Mucosa of descending colon (tissue), 3 donors: ENCODE data around the gene CCDC30. TPM values are rescaled to one million over a fixed set of nuclear protein-coding genes. Genes with fewer than 3 reads are reported as not detected.
"Not testable (repeated sequence)": the region's sequence is repeated elsewhere in the genome, so short reads cannot be mapped to it uniquely, and the experiment has no call there.

ENCODE experiments used
- ATAC-seq: fragments of 200-7000 bp; cut with Tn5 transposase; one replicate; pipeline ENCODE4 v1.9.1; 2020; ENCODE audit warnings: mild to moderate bottlenecking, moderate library complexity
- DNase-seq, 3 donors: peaks; one replicate each; pipeline ENCODE4 v3.0.0-alpha.2; 2020
- H3K36me3 ChIP-seq: fragments of 200-600 bp; one replicate; pipeline ENCODE4 v1.8.0; 2021; ENCODE audit warnings: low read depth, mild to moderate bottlenecking
- H3K4me1 ChIP-seq: fragments of 200-600 bp; one replicate; pipeline ENCODE4 v1.8.0; 2021; ENCODE audit warnings: low read depth, mild to moderate bottlenecking
- H3K4me3 ChIP-seq: fragments of 200-600 bp; one replicate; pipeline ENCODE4 v1.8.0; 2021; ENCODE audit warnings: mild to moderate bottlenecking
- H3K9me3 ChIP-seq: fragments of 200-600 bp; one replicate; pipeline ENCODE4 v1.8.0; 2021; ENCODE audit warnings: mild to moderate bottlenecking
- CTCF ChIP-seq: fragments of 200-600 bp; IDR thresholded peaks from one replicate; pipeline ENCODE4 v1.8.0; 2022; ENCODE audit warnings: antibody characterized with exemption, mild to moderate bottlenecking
- intact Hi-C, 2 donors: fragments of 100-400 bp; cut with DNase I in 1 of 2; cut with micrococcal nuclease in 1 of 2; formaldehyde crosslinking; loops; one replicate each; pipeline versions ENCODE4 v1.11.0 to v1.11.1; 2022; cut with DNase I, micrococcal nuclease
- total RNA-seq, 3 donors: library from RNA; stranded (reverse); fragmentation: NEBNext Ultra II Directional in 2 of 3; extraction: Animal tissue kit (Norgen Biotek cat#: 25700) in 2 of 3; gene quantifications; one replicate each; pipeline versions ENCODE4 v1.2.1 to v1.2.4, GENCODE V29; 2021 to 2023
- donor health status: DM: no; HTN: no; CAD: no; lungs with moderate emphysema.
- donor health status: DM: no; HTN: no; CAD: no.
- donor health status: DM: no; HTN: yes; CAD: no.

CCDC30 gene
- total RNA-seq, 3 donors from 2014 or later: 2.2 to 3.8 (median 3.7) TPM

GRCh38 chr1:42463921-42464320 lies 835 bp downstream of the CCDC30 start:
- DNase-seq: no peak
- H3K36me3 ChIP-seq: no peaks in the 10 kb centered on the region
- intact Hi-C loops: no loop called here
- TF ChIP-seq CTCF: no peak
- ATAC-seq: no peak
- H3K4me1 ChIP-seq: peaks cover 3% of the 10 kb centered on the region
- no peaks in the 10 kb centered on the region for H3K9me3 ChIP-seq
- no peak overlapping the region for H3K4me3 ChIP-seq

- peaks cover 3% of the 10 kb centered on the region for H3K4me1 ChIP-seq
- no peaks in the 10 kb centered on the region for H3K36me3 ChIP-seq
- DNase-seq: no peak
- H3K4me3 ChIP-seq: no peak overlapping the region
- ATAC-seq: no peak
- H3K9me3 ChIP-seq: no peaks in the 10 kb centered on the region
- intact Hi-C loops: no loop called here
- TF ChIP-seq CTCF: no peak
Measured at GRCh38 chr1:42466030-42466429, 2.9 kb downstream of the CCDC30 start.

GRCh38 chr1:42469727-42470126 lies 6.6 kb downstream of the CCDC30 start:
- H3K9me3 ChIP-seq: no peaks in the 10 kb centered on the region

GRCh38 chr1:42476605-42477004 lies 13.5 kb downstream of the CCDC30 start:
- H3K9me3 ChIP-seq: no peaks in the 10 kb centered on the region
- intact Hi-C loops: no loop called here
- ATAC-seq (no peak), DNase-seq (no peak)
- TF ChIP-seq CTCF: no peak
- H3K4me3 ChIP-seq: no peak overlapping the region
- no peaks in the 10 kb centered on the region for H3K36me3 ChIP-seq
- no peaks in the 10 kb centered on the region for H3K4me1 ChIP-seq

More at GRCh38 chr1:42469727-42470126, 6.6 kb downstream of the CCDC30 start:
- DNase-seq (no peak), ATAC-seq (no peak)
- H3K4me1 ChIP-seq: no peaks in the 10 kb centered on the region
- no peak for TF ChIP-seq CTCF
- no peaks in the 10 kb centered on the region for H3K36me3 ChIP-seq
- no peak overlapping the region for H3K4me3 ChIP-seq
- intact Hi-C loops: no loop called here

- H3K4me3 ChIP-seq, DNase-seq, intact Hi-C loops, H3K9me3 ChIP-seq, H3K4me1 ChIP-seq, H3K36me3 ChIP-seq, ATAC-seq: not testable (repeated sequence)
Measured at GRCh38 chr1:42477354-42477753, 14.3 kb downstream of the CCDC30 start.

- Histone ChIP-seq H3K4me1 (no peaks in the 10 kb centered on the region), H3K4me3 (no peak overlapping the region), H3K9me3 (no peaks in the 10 kb centered on the region), H3K36me3 (no peaks in the 10 kb centered on the region)
- DNase-seq: no peak
- no peak for ATAC-seq
- intact Hi-C loops: no loop called here
- no peak for TF ChIP-seq CTCF
Measured at GRCh38 chr1:42477775-42478174, 14.7 kb downstream of the CCDC30 start.
